WTC11 (cell line): ENCODE measurements around the gene CLSTN2. TPM values are rescaled to one million over a fixed set of nuclear protein-coding genes. Genes with fewer than 3 reads are reported as not detected.

Experiments used
- ATAC-seq: fragments of 200-7000 bp; cut with Tn5 transposase; 2 replicates; pipeline ENCODE4 v1.10.0; 2021; ENCODE audit warnings: mild to moderate bottlenecking, moderate library complexity
- CTCF ChIA-PET: fragments of 300-600 bp; sonication (Branson Sonifier 250); formaldehyde crosslinking; loops from one replicate; lab custom pipeline; 2021; ENCODE audit warnings: antibody characterized with exemption; lab: Charles Lee
- POLR2A ChIA-PET: fragments of 350-600 bp; sonication (Branson Sonifier 250); formaldehyde crosslinking; loops from one replicate; lab custom pipeline; 2021; ENCODE audit warnings: antibody characterized with exemption; lab: Charles Lee
- DNase-seq: peaks from one replicate; pipeline ENCODE4 v3.0.0; 2021; ENCODE audit warnings: low spot score
- H3K27ac Mint-ChIP-seq: 2 replicates; pipeline ENCODE4 v1.8.0; 2021; ENCODE audit warnings: mixed read lengths
- H3K27me3 Mint-ChIP-seq: 2 replicates; pipeline ENCODE4 v1.8.0; 2021; ENCODE audit warnings: low read depth, mild to moderate bottlenecking, moderate library complexity, mixed read lengths
- H3K36me3 Mint-ChIP-seq: 2 replicates; pipeline ENCODE4 v1.8.0; 2021; ENCODE audit warnings: mixed read lengths
- H3K4me1 Mint-ChIP-seq: 2 replicates; pipeline ENCODE4 v1.8.0; 2022; ENCODE audit warnings: mixed read lengths
- H3K4me3 Mint-ChIP-seq: 2 replicates; pipeline ENCODE4 v1.8.0; 2021; ENCODE audit warnings: mild to moderate bottlenecking, moderate library complexity, mixed read lengths
- H3K9me3 Mint-ChIP-seq: 2 replicates; pipeline ENCODE4 v1.8.0; 2021; ENCODE audit warnings: mixed read lengths
- ATF6 ChIP-seq: sonication (generic); formaldehyde crosslinking; IDR thresholded peaks from 2 replicates; pipeline ENCODE4 v1.8.1; 2023; ENCODE audit warnings: mild to moderate bottlenecking, missing genetic modification reagents
- FOXK1 ChIP-seq: sonication (generic); formaldehyde crosslinking; IDR thresholded peaks from 2 replicates; pipeline ENCODE4 v1.8.0; 2022; ENCODE audit warnings: mild to moderate bottlenecking, moderate library complexity, missing genetic modification reagents
- IRF1 ChIP-seq: sonication (generic); formaldehyde crosslinking; IDR thresholded peaks from 2 replicates; pipeline ENCODE4 v1.8.0; 2023; ENCODE audit warnings: missing genetic modification reagents
- MYBL2 ChIP-seq: sonication (generic); formaldehyde crosslinking; IDR thresholded peaks from 2 replicates; pipeline ENCODE4 v1.8.1; 2023; ENCODE audit warnings: mild to moderate bottlenecking, moderate library complexity, missing genetic modification reagents
- PRDM15 ChIP-seq: sonication (generic); formaldehyde crosslinking; IDR thresholded peaks from 2 replicates; pipeline ENCODE4 v1.8.0; 2022; ENCODE audit warnings: missing genetic modification reagents
- SMAD4 ChIP-seq: sonication (generic); formaldehyde crosslinking; IDR thresholded peaks from 2 replicates; pipeline ENCODE4 v1.8.0; 2022; ENCODE audit warnings: mild to moderate bottlenecking, missing genetic modification reagents
- TEAD1 ChIP-seq: sonication (generic); formaldehyde crosslinking; IDR thresholded peaks from 2 replicates; pipeline ENCODE4 v1.8.0; 2022; ENCODE audit warnings: mild to moderate bottlenecking, missing genetic modification reagents
- TP53 ChIP-seq: sonication (generic); formaldehyde crosslinking; IDR thresholded peaks from 2 replicates; pipeline ENCODE4 v1.8.1; 2023; ENCODE audit warnings: mild to moderate bottlenecking, missing genetic modification reagents
- ZBTB21 ChIP-seq: sonication (generic); formaldehyde crosslinking; IDR thresholded peaks from 2 replicates; pipeline ENCODE4 v1.8.1; 2023; ENCODE audit warnings: mild to moderate bottlenecking, missing genetic modification reagents, borderline replicate concordance
- ZNF416 ChIP-seq: fragments of 250-450 bp; sonication (Bioruptor Pico); IDR thresholded peaks from 2 replicates; pipeline ENCODE4 v1.9.0; 2021; ENCODE audit warnings: mild to moderate bottlenecking, inconsistent platforms
- ZNF512 ChIP-seq: sonication (generic); formaldehyde crosslinking; IDR thresholded peaks from 2 replicates; pipeline ENCODE4 v1.8.1; 2022; ENCODE audit warnings: missing genetic modification reagents, borderline replicate concordance
- total RNA-seq: library from RNA; stranded (reverse); gene quantifications from 3 replicates; pipeline ENCODE4 v1.2.3, GENCODE V29; 2021

CLSTN2 gene
- total RNA-seq, 1 experiment from 2014 or later = 0.35 TPM

- TF ChIP-seq PRDM15 (CRISPR knock-in tag) (no peak), MYBL2 (CRISPR knock-in tag) (no peak), ZNF416 (CRISPR knock-in tag) (no peak), IRF1 (no peak), TEAD1 (CRISPR knock-in tag) (no peak), ZBTB21 (CRISPR knock-in tag) (no peak), FOXK1 (CRISPR knock-in tag) (no peak), SMAD4 (CRISPR knock-in tag) (no peak), ZNF512 (no peak), ATF6 (CRISPR knock-in tag) (no peak)
These were observed 6.1 kb upstream of the CLSTN2 start (continued) for GRCh38 chr3:139928708-139929505.

- Mint-ChIP-seq H3K4me3 (no peak overlapping the region), H3K27ac (no peak overlapping the region), H3K27me3 (peaks cover 23% of the 10 kb centered on the region), H3K9me3 (no peaks in the 10 kb centered on the region)
- POLR2A ChIA-PET = no interaction called here
- DNase-seq (no peak), ATAC-seq (no peak)
- TF ChIP-seq PRDM15 (CRISPR knock-in tag) (no peak), TP53 (no peak)
- TF ChIP-seq, all 79 proteins: peak for 0
- Mint-ChIP-seq H3K36me3 (no peaks in the 10 kb centered on the region), H3K4me1 (no peaks in the 10 kb centered on the region; the same call in 1 of the 2 replicates)
- CTCF ChIA-PET = no interaction called here
These were observed 4.8 kb upstream of the CLSTN2 start for GRCh38 chr3:139930211-139930610.
